Measurements from ENCODE around the gene RAD51B. TPM values are rescaled to one million over a fixed set of nuclear protein-coding genes. Genes with fewer than 3 reads are reported as not detected.
"Not testable (repeated sequence)": the region's sequence is repeated elsewhere in the genome, so short reads cannot be mapped to it uniquely, and the experiment has no call there.

The RAD51B gene
- total RNA-seq, 1 experiment from 2014 or later = 16.7 TPM

DNA sequence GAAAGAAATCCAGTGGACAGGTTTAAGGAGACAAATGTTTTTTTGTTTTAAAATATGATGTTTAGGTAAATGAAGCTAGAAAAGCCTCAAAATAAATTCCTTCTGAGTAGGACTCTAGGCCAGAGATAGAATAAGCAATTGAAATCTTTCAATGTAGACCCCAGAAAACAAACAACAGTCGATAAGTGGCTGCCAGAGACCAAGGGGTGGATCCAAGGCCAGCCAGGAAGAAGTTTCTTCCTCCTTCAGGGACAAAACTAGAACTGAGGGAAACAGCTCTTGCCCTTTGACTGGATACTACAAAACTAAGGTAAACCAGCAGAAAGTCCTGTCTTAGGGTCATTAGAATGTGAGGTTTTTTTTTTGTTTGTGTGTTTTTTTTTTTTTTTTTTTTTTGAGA lies 481.6 kb downstream of the RAD51B start:
- Histone ChIP-seq H4K8ac (replicated peaks; ENCODE audit: insufficient read length, low read depth, low read length) (no peak overlapping the region), H3K56ac (ENCODE audit: insufficient read length, low read depth, low read length) (no peak overlapping the region), H3K9me3 (ENCODE audit: control insufficient read depth, low read depth, low read length) (peaks cover 10% of the 10 kb centered on the region), H3K18ac (ENCODE audit: insufficient read length, low read depth, low read length) (no peak overlapping the region), H3K27me3 (ENCODE audit: insufficient read depth, low read length) (no peaks in the 10 kb centered on the region), H2BK5ac (ENCODE audit: insufficient read length, low read length) (no peak overlapping the region), H3K9ac (ENCODE audit: extremely low read depth, insufficient read length, low read length) (no peak overlapping the region), H2BK120ac (ENCODE audit: low read depth, low read length, poor library complexity, severe bottlenecking) (no peak overlapping the region), H3K23ac (ENCODE audit: insufficient read length, low read depth, low read length) (no peak overlapping the region), H4K91ac (ENCODE audit: insufficient read length, low read depth, low read length) (no peak overlapping the region), H3K79me1 (ENCODE audit: insufficient read depth, low read depth, low read length, poor library complexity, severe bottlenecking) (no peaks in the 10 kb centered on the region), H2AK5ac (ENCODE audit: insufficient read length, low read length) (no peak overlapping the region), H3T11ph (ENCODE audit: low read length) (no peak overlapping the region), H3K4me2 (ENCODE audit: insufficient read depth, insufficient read length, low read length) (no peak overlapping the region), H4K20me1 (ENCODE audit: control insufficient read depth, insufficient read depth, insufficient read length) (no peaks in the 10 kb centered on the region), H4K5ac (ENCODE audit: insufficient read length, low read depth, low read length) (no peak overlapping the region), H2BK12ac (ENCODE audit: insufficient read length, low read depth, low read length) (no peak overlapping the region), H2BK15ac (ENCODE audit: low read depth, low read length) (no peak overlapping the region), H3K4me1 (ENCODE audit: insufficient read depth, low read length) (no peaks in the 10 kb centered on the region), H3K4ac (ENCODE audit: low read depth, low read length) (no peak overlapping the region), H2BK20ac (ENCODE audit: low read depth, low read length, poor library complexity, severe bottlenecking) (no peak overlapping the region), H2AFZ (ENCODE audit: low read length) (no peak overlapping the region), H3K14ac (ENCODE audit: insufficient read depth, low read length) (no peak overlapping the region), H3K23me2 (ENCODE audit: insufficient read length, low read depth, low read length, poor library complexity, severe bottlenecking) (no peaks in the 10 kb centered on the region), H3K79me2 (ENCODE audit: insufficient read depth, low read length) (no peaks in the 10 kb centered on the region), H3K27ac (ENCODE audit: insufficient read length, low read depth, low read length) (no peak overlapping the region)
- Mint-ChIP-seq H3K4me1 (peaks cover 11 to 12% of the 10 kb centered on the region in 2 experiments), H3K27me3 (ENCODE audit: low read depth) (no peaks in the 10 kb centered on the region), H3K36me3 (ENCODE audit: insufficient read depth in 1 of 3, low read depth in 3 of 3) (peaks cover 24 to 39% (median 34%) of the 10 kb centered on the region in 3 experiments), H3K27ac (no peak overlapping the region), H3K9me3 (peaks cover 29 to 32% of the 10 kb centered on the region in 2 experiments), H3K4me3 (no peak overlapping the region)
- TF ChIP-seq, protein P1, sequence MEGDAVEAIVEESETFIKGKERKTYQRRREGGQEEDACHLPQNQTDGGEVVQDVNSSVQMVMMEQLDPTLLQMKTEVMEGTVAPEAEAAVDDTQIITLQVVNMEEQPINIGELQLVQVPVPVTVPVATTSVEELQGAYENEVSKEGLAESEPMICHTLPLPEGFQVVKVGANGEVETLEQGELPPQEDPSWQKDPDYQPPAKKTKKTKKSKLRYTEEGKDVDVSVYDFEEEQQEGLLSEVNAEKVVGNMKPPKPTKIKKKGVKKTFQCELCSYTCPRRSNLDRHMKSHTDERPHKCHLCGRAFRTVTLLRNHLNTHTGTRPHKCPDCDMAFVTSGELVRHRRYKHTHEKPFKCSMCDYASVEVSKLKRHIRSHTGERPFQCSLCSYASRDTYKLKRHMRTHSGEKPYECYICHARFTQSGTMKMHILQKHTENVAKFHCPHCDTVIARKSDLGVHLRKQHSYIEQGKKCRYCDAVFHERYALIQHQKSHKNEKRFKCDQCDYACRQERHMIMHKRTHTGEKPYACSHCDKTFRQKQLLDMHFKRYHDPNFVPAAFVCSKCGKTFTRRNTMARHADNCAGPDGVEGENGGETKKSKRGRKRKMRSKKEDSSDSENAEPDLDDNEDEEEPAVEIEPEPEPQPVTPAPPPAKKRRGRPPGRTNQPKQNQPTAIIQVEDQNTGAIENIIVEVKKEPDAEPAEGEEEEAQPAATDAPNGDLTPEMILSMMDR (conservative IDR thresholded peaks at IDR 0.05) = no peak
- WGBS (ENCODE audit: extremely low coverage, insufficient read length, low lambda C conversion rate) = no CpG with 5 or more reads among the region's 1 CpG
- DNase-seq = no peak

DNA sequence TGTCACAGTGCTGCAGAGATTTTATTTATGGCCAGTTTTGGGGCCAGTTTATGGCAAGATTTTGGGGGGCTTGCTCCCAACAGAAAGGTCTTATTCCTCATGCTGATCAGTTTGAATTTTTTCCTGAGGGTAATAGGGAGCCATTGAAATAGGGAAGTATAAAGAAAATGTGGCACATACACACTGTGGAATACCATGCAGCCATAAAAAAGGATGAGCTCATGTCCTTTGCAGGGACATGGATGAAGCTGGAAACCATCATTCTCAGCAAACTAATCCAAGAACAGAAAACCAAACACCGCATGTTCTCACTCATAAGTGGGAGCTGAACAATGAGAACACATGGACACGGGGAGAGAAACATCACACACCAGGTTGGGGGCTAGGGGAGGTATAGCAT lies 483.4 kb downstream of the RAD51B start:
- peaks cover 24 to 36% (median 31%) of the 10 kb centered on the region in 3 experiments for H3K36me3 Mint-ChIP-seq (ENCODE audit: insufficient read depth in 1 of 3, low read depth in 3 of 3)
- not testable (repeated sequence) for H2BK5ac ChIP-seq (ENCODE audit: insufficient read length, low read length); H3K23ac ChIP-seq (ENCODE audit: insufficient read length, low read depth, low read length); H4K8ac ChIP-seq (replicated peaks; ENCODE audit: insufficient read length, low read depth, low read length); H4K91ac ChIP-seq (ENCODE audit: insufficient read length, low read depth, low read length); H2BK12ac ChIP-seq (ENCODE audit: insufficient read length, low read depth, low read length); H3K79me1 ChIP-seq (ENCODE audit: insufficient read depth, low read depth, low read length, poor library complexity, severe bottlenecking); H3T11ph ChIP-seq (ENCODE audit: low read length); H3K27ac Mint-ChIP-seq; H4K20me1 ChIP-seq (ENCODE audit: control insufficient read depth, insufficient read depth, insufficient read length); H2AK5ac ChIP-seq (ENCODE audit: insufficient read length, low read length); H3K56ac ChIP-seq (ENCODE audit: insufficient read length, low read depth, low read length); H3K4ac ChIP-seq (ENCODE audit: low read depth, low read length); H2BK15ac ChIP-seq (ENCODE audit: low read depth, low read length); H3K4me2 ChIP-seq (ENCODE audit: insufficient read depth, insufficient read length, low read length); H3K4me3 Mint-ChIP-seq; H2BK20ac ChIP-seq (ENCODE audit: low read depth, low read length, poor library complexity, severe bottlenecking); H2BK120ac ChIP-seq (ENCODE audit: low read depth, low read length, poor library complexity, severe bottlenecking); H3K9ac ChIP-seq (ENCODE audit: extremely low read depth, insufficient read length, low read length); H3K27me3 Mint-ChIP-seq (ENCODE audit: low read depth); H3K79me2 ChIP-seq (ENCODE audit: insufficient read depth, low read length); H3K27me3 ChIP-seq (ENCODE audit: insufficient read depth, low read length); H3K23me2 ChIP-seq (ENCODE audit: insufficient read length, low read depth, low read length, poor library complexity, severe bottlenecking); DNase-seq; H3K4me1 ChIP-seq (ENCODE audit: insufficient read depth, low read length); H3K9me3 ChIP-seq (ENCODE audit: control insufficient read depth, low read depth, low read length); H4K5ac ChIP-seq (ENCODE audit: insufficient read length, low read depth, low read length); H2AFZ ChIP-seq (ENCODE audit: low read length); H3K18ac ChIP-seq (ENCODE audit: insufficient read length, low read depth, low read length); H3K14ac ChIP-seq (ENCODE audit: insufficient read depth, low read length); H3K27ac ChIP-seq (ENCODE audit: insufficient read length, low read depth, low read length)
- H3K9me3 Mint-ChIP-seq = peaks cover 29 to 32% of the 10 kb centered on the region in 2 experiments
- WGBS (ENCODE audit: extremely low coverage, insufficient read length, low lambda C conversion rate) = no CpG with 5 or more reads among the region's 2 CpGs
- peaks cover 11 to 15% of the 10 kb centered on the region in 2 experiments for H3K4me1 Mint-ChIP-seq
